ENCODE measurements around the gene TTC12. TPM values are rescaled to one million over a fixed set of nuclear protein-coding genes. Genes with fewer than 3 reads are reported as not detected.

Gene TTC12, protein sequence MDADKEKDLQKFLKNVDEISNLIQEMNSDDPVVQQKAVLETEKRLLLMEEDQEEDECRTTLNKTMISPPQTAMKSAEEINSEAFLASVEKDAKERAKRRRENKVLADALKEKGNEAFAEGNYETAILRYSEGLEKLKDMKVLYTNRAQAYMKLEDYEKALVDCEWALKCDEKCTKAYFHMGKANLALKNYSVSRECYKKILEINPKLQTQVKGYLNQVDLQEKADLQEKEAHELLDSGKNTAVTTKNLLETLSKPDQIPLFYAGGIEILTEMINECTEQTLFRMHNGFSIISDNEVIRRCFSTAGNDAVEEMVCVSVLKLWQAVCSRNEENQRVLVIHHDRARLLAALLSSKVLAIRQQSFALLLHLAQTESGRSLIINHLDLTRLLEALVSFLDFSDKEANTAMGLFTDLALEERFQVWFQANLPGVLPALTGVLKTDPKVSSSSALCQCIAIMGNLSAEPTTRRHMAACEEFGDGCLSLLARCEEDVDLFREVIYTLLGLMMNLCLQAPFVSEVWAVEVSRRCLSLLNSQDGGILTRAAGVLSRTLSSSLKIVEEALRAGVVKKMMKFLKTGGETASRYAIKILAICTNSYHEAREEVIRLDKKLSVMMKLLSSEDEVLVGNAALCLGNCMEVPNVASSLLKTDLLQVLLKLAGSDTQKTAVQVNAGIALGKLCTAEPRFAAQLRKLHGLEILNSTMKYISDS
- 1 to 10 TPM; 4.6 to 6.3 TPM for total RNA-seq

DNA sequence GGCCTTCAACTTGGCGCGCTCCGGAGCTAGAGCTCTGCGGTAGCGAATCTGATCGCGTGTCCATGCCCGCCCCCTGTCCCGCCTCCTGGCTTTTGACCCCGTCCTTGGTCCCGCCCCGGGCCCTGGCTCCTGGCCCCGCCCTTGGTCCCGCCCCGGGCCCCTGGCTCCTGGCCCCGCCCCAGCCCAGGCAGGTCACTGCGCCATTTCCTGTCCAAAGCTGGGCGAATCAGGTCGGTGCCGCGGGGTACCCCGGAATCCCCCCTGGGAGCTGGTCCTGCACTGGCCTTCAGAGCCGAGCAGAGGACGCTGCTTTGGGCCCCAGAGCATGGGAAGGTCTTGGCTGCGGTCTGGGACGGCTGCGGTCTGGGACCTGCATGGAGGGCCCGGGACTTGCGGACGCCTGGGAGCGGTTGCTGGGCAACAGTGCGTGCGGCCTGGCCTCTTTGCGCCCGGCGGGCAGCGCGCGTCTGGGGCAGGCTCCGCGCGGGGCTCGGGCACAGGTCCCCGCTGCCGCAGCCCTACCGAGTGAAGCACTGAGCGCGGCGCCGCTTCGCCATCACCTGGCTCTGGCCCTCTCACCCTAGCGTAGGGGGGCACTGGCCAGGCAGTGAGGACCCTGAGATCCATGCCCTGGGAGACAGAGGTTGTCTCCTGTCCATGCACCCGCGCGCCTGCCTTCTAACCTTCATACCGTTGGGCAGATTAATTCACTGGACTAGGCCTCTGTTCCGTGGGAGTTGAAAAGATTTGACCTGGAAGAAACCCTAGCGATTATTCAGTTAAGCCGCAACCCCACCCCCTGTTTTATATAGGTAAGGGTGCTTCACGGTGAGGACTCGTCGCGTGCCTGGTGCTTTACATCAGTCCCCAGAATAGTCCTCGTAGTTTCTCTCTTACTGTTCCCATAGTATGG, at the start of gene TTC12:
TTC12 (plus strand) TSS at position 195 of the 913 bp plus-strand sequence. CDS start 1,675 bp downstream, outside the sequence.
- peaks cover 5% of the 10 kb centered on the region for H3K36me3 ChIP-seq
- TF ChIP-seq, protein P1, sequence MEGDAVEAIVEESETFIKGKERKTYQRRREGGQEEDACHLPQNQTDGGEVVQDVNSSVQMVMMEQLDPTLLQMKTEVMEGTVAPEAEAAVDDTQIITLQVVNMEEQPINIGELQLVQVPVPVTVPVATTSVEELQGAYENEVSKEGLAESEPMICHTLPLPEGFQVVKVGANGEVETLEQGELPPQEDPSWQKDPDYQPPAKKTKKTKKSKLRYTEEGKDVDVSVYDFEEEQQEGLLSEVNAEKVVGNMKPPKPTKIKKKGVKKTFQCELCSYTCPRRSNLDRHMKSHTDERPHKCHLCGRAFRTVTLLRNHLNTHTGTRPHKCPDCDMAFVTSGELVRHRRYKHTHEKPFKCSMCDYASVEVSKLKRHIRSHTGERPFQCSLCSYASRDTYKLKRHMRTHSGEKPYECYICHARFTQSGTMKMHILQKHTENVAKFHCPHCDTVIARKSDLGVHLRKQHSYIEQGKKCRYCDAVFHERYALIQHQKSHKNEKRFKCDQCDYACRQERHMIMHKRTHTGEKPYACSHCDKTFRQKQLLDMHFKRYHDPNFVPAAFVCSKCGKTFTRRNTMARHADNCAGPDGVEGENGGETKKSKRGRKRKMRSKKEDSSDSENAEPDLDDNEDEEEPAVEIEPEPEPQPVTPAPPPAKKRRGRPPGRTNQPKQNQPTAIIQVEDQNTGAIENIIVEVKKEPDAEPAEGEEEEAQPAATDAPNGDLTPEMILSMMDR (IDR thresholded peaks at IDR 0.05), result no peak
- H3K27ac ChIP-seq, result peak within 1 kb of the TSS; percentile 86 to 91
- H3K4me1 ChIP-seq, result peaks cover 0 to 14% of the 10 kb centered on the region in 2 donors
- no peaks in the 10 kb centered on the region for H3K9me3 ChIP-seq
- no peaks in the 10 kb centered on the region for H3K27me3 ChIP-seq
- DNase-seq (ENCODE audit: low spot score), result peak; percentile 91
- H3K4me3 ChIP-seq, result peak within 1 kb of the TSS; percentile 72 to 81

DNA sequence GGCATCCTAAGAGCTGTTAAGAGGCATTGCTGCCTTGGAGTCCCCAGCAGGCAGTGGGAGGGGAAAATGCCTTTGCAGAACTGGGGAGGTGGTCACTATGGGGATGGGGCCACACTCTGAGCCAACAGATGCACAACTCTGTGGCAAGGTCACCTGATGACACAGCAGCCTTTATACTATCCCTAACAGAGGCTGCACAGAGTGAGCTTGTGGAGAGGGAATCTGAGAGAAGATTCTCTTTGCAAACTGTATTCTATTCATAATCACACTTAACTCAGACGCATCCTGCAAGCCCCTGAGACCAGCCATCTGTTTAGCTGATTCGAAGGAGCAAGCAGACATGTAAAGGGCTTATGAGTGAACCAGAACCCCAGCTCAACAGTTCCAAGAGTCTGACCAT, 49.0 kb upstream of the TTC12 start:
- TF ChIP-seq, protein P1 (IDR thresholded peaks at IDR 0.05), result no peak
- Histone ChIP-seq H3K27ac (no peak overlapping the region), H3K4me1 (peaks cover 0 to 14% of the 10 kb centered on the region in 2 donors), H3K4me3 (no peak overlapping the region), H3K36me3 (no peaks in the 10 kb centered on the region), H3K27me3 (no peaks in the 10 kb centered on the region), H3K9me3 (no peaks in the 10 kb centered on the region)
- no peak for DNase-seq (ENCODE audit: low spot score)

DNA sequence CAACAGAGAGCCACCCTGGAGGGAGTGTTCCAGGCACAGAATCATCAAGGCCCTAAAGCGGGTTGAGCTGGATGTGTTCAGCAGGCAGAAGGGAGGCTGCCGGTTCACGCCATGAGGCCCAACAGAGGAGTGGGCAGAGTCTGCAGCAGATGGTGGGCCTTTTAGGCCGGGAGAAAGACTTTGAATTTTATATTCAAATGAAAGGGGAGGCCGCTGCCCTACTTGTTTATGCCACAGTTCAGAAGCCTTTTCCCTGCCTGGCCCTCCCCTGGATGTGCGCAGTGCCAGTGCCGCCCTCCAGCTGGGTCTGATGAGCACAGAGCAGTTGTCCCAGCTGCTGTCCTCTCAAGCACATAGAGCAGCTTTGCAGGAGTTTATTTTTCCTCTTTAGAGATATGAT, 46.9 kb upstream of the TTC12 start:
- no peak overlapping the region for H3K4me3 ChIP-seq
- peaks cover 0 to 14% of the 10 kb centered on the region in 2 donors for H3K4me1 ChIP-seq
- no peak for DNase-seq (ENCODE audit: low spot score)
- H3K9me3 ChIP-seq, result no peaks in the 10 kb centered on the region
- no peak overlapping the region for H3K27ac ChIP-seq
- TF ChIP-seq, protein P1 (IDR thresholded peaks at IDR 0.05), result no peak
- no peaks in the 10 kb centered on the region for H3K36me3 ChIP-seq
- H3K27me3 ChIP-seq, result no peaks in the 10 kb centered on the region

DNA sequence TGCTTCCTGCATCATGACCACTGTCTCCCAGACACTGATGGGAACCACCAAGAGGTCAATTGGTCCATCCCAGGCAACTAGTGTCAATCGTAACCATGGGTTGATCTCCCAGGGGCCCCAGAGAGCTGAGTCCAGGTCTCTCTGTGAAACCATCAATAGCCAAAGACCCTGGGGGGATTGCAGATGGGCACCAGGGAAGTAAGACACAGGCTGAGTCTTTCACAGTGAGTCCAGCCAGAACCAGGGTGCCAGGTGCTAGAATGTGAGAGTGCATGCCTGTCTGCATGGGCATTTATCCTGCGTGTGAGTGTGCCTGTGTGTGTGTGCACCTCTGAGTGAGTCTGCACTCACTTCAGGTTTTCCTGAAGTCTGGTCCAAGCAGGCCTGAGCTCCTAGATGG, 45.3 kb upstream of the TTC12 start:
- Histone ChIP-seq H3K9me3 (no peaks in the 10 kb centered on the region), H3K27ac (no peak overlapping the region), H3K4me1 (peaks cover 0 to 4% of the 10 kb centered on the region in 2 donors), H3K4me3 (no peak overlapping the region), H3K36me3 (no peaks in the 10 kb centered on the region), H3K27me3 (no peaks in the 10 kb centered on the region)
- TF ChIP-seq, protein P1 (IDR thresholded peaks at IDR 0.05), result no peak
- no peak for DNase-seq (ENCODE audit: low spot score)

DNA sequence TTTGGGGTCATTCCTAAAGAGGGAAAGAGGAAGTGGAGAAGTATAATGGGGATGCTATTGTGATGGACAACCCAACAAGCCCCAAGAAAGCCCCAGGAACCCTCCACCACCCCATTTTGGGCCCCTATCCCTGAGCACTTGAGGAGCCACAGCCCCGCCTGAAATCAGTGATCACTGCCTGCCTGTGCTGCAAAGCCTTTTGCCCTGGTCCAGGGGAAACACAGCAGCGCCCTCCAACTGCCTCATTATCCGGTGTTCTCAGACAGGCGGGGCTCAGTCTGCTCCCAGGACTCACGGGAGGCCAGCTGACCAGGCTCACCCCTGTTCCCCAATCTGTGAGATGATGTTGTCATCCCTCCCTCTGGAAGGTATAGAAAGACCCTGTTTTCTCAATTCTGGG, 44.7 kb upstream of the TTC12 start:
- Histone ChIP-seq H3K36me3 (no peaks in the 10 kb centered on the region), H3K27ac (no peak overlapping the region), H3K9me3 (no peaks in the 10 kb centered on the region), H3K4me1 (peaks cover 0 to 4% of the 10 kb centered on the region in 2 donors), H3K27me3 (no peaks in the 10 kb centered on the region), H3K4me3 (no peak overlapping the region)
- TF ChIP-seq, protein P1 (IDR thresholded peaks at IDR 0.05), result no peak
- DNase-seq (ENCODE audit: low spot score), result no peak

Measured in right atrium auricular region (tissue), 2 donors.